Small intestine (tissue), 7 donors: ENCODE measurements around the gene VASN. TPM values are rescaled to one million over a fixed set of nuclear protein-coding genes. Genes with fewer than 3 reads are reported as not detected.

Experiments
- DNase-seq, 2 donors: peaks; one replicate each; pipeline versions ENCODE4 v3.0.0 to v3.0.0-alpha.2; 2013
- FAIRE-seq: peaks from 2 replicates; lab custom pipeline; 2012; peaks lifted over from hg19 to GRCh38; lab: Jason Lieb, UNC
- H3K27ac ChIP-seq, 3 donors: one replicate each; pipeline ENCODE4 v1.5.1; 2013; ENCODE audit warnings: low read length in 2 of 3, mild to moderate bottlenecking in 2 of 3, control low read depth in 1 of 3, inconsistent platforms in 1 of 3, low read depth in 1 of 3, moderate library complexity in 1 of 3
- H3K27me3 ChIP-seq, 3 donors: one replicate each; pipeline ENCODE4 v1.6.1; 2013; ENCODE audit warnings: low read length in 3 of 3, inconsistent platforms in 1 of 3; ENCODE audit not compliant: control insufficient read depth in 3 of 3, insufficient read depth in 3 of 3
- H3K36me3 ChIP-seq, 3 donors: one replicate each; pipeline ENCODE4 v1.6.1; 2013; ENCODE audit warnings: low read length in 3 of 3, inconsistent platforms in 1 of 3, low read depth in 1 of 3, mild to moderate bottlenecking in 1 of 3, moderate library complexity in 1 of 3; ENCODE audit not compliant: control insufficient read depth in 3 of 3, insufficient read depth in 2 of 3
- H3K4me1 ChIP-seq, 3 donors: one replicate each; pipeline ENCODE4 v1.6.1; 2013; ENCODE audit warnings: low read length in 2 of 3, inconsistent platforms in 1 of 3, low read depth in 1 of 3, mild to moderate bottlenecking in 1 of 3, moderate library complexity in 1 of 3; ENCODE audit not compliant: control insufficient read depth in 3 of 3, insufficient read depth in 2 of 3
- H3K4me3 ChIP-seq, 3 donors: one replicate each; pipeline ENCODE4 v1.5.1; 2013; ENCODE audit warnings: low read length in 3 of 3, control low read depth in 1 of 3, inconsistent platforms in 1 of 3, low read depth in 1 of 3, mild to moderate bottlenecking in 1 of 3, moderate library complexity in 1 of 3
- H3K9me3 ChIP-seq, 2 donors: one replicate each; pipeline ENCODE4 v1.6.1; 2013; ENCODE audit warnings: low read depth in 1 of 2, low read length in 1 of 2; ENCODE audit not compliant: control insufficient read depth in 2 of 2, insufficient read depth in 1 of 2
- WGBS, 3 donors: extraction: QIAGEN DNeasy Blood & Tissue Kit; methylation state at CpG; one replicate each; pipeline ENCODE4 v1.1.7; 2013; 5-methylcytosine and 5-hydroxymethylcytosine counted together
- polyA plus RNA-seq, 4 donors: library from polyadenylated mRNA; stranded (reverse) in 3 of 4; unstranded in 1 of 4; fragments of 200-250 nt in 3 of 4; fragments of 120-200 nt in 1 of 4; gene quantifications; one replicate each; pipeline versions ENCODE4 v1.2.1 to v1.2.3, GENCODE V29; 2013
- donor health status: healthy with polysubstance abuse.
- donor health status: control.
- donor health status: control.
- donor health status: Bipolar disorder and iron deficiency.
- donor health status: healthy.

The VASN gene
- polyA plus RNA-seq, 4 donors, result 0.45 to 11.4 (median 2.2) TPM

- peak in 1 of 2 donors; percentile 46 for DNase-seq
- H3K4me1 ChIP-seq, result peaks cover 0 to 24% (median 4%) of the 10 kb centered on the region in 3 donors
- H3K9me3 ChIP-seq, result no peaks in the 10 kb centered on the region
- H3K27ac ChIP-seq, result no peak overlapping the region
- H3K4me3 ChIP-seq, result no peak overlapping the region
- no peak for FAIRE-seq
- H3K36me3 ChIP-seq, result peaks cover 0 to 35% (median 0%) of the 10 kb centered on the region in 3 donors
- WGBS, 3 donors, result 76 to 83% (median 77%) methylated on average over 17 of the region's 17 CpGs
- no peaks in the 10 kb centered on the region for H3K27me3 ChIP-seq
These were observed 23.7 kb upstream of the VASN start for GRCh38 chr16:4347765-4348509.

- Histone ChIP-seq H3K27me3 (no peaks in the 10 kb centered on the region), H3K27ac (no peak overlapping the region), H3K9me3 (no peaks in the 10 kb centered on the region), H3K4me1 (peaks cover 0 to 24% (median 4%) of the 10 kb centered on the region in 3 donors), H3K4me3 (no peak overlapping the region), H3K36me3 (peaks cover 0 to 40% (median 0%) of the 10 kb centered on the region in 3 donors)
- FAIRE-seq (no peak), DNase-seq (no peak)
- WGBS, 3 donors, result 94 to 95% (median 95%) methylated on average over 5 of the region's 5 CpGs
These were observed 22.3 kb upstream of the VASN start for GRCh38 chr16:4349332-4349731.

GRCh38 chr16:4350365-4350786, 21.3 kb upstream of the VASN start:
- WGBS, 3 donors, result 27 to 30% (median 28%) methylated on average over 24 of the region's 24 CpGs
- peak overlapping the region; percentile 56 to 84 (median 62) for H3K4me3 ChIP-seq
- no peaks in the 10 kb centered on the region for H3K27me3 ChIP-seq
- H3K9me3 ChIP-seq, result no peaks in the 10 kb centered on the region
- DNase-seq (no peak), FAIRE-seq (no peak)
- peaks cover 0 to 41% (median 0%) of the 10 kb centered on the region in 3 donors for H3K36me3 ChIP-seq
- peaks cover 0 to 24% (median 4%) of the 10 kb centered on the region in 3 donors for H3K4me1 ChIP-seq
- peak overlapping the region; percentile 65 to 83 (median 73) for H3K27ac ChIP-seq

- peaks cover 0 to 21% (median 4%) of the 10 kb centered on the region in 3 donors for H3K4me1 ChIP-seq
- peaks cover 0 to 35% (median 0%) of the 10 kb centered on the region in 3 donors for H3K36me3 ChIP-seq
- DNase-seq (peak; percentile 90 to 97), FAIRE-seq (no peak)
- peak within 1 kb of the TSS; percentile 56 to 84 (median 62) for H3K4me3 ChIP-seq
- 0 to 1% (median 0%) methylated on average over 75 to 81 of the region's 81 CpGs for WGBS, 3 donors
- H3K9me3 ChIP-seq, result no peaks in the 10 kb centered on the region
- no peaks in the 10 kb centered on the region for H3K27me3 ChIP-seq
- H3K27ac ChIP-seq, result peak within 1 kb of the TSS; percentile 65 to 83 (median 73)
These were observed 20.6 kb upstream of the VASN start, which contains the start of gene PAM16 for GRCh38 chr16:4350787-4351659. Gene PAM16 (minus strand): TSS chr16:4351321. CDS start chr16:4351234, 87 bp downstream.

- FAIRE-seq (no peak), DNase-seq (no peak)
- Histone ChIP-seq H3K4me3 (no peak overlapping the region), H3K9me3 (no peaks in the 10 kb centered on the region), H3K27ac (no peak overlapping the region), H3K36me3 (peaks cover 0 to 40% (median 0%) of the 10 kb centered on the region in 3 donors), H3K4me1 (peaks cover 0 to 20% (median 4%) of the 10 kb centered on the region in 3 donors), H3K27me3 (no peaks in the 10 kb centered on the region)
- 72 to 81% (median 72%) methylated on average over 7 of the region's 7 CpGs for WGBS, 3 donors
These were observed 19.8 kb upstream of the VASN start for GRCh38 chr16:4351880-4352279.

GRCh38 chr16:4352843-4353242, 18.8 kb upstream of the VASN start:
- H3K4me3 ChIP-seq, result no peak overlapping the region
- peaks cover 0 to 44% (median 2%) of the 10 kb centered on the region in 3 donors for H3K36me3 ChIP-seq
- 89 to 91% (median 90%) methylated on average over 5 of the region's 5 CpGs for WGBS, 3 donors
- H3K9me3 ChIP-seq, result no peaks in the 10 kb centered on the region
- DNase-seq, result no peak
- H3K27ac ChIP-seq, result no peak overlapping the region
- H3K27me3 ChIP-seq, result no peaks in the 10 kb centered on the region
- FAIRE-seq, result no peak
- H3K4me1 ChIP-seq, result peaks cover 0 to 15% (median 4%) of the 10 kb centered on the region in 3 donors

GRCh38 chr16:4353675-4354074, 18.0 kb upstream of the VASN start:
- DNase-seq, result no peak
- no peak for FAIRE-seq
- 89 to 94% (median 90%) methylated on average over 4 of the region's 4 CpGs for WGBS, 3 donors
- Histone ChIP-seq H3K4me3 (no peak overlapping the region), H3K4me1 (peaks cover 0 to 9% (median 4%) of the 10 kb centered on the region in 3 donors), H3K9me3 (no peaks in the 10 kb centered on the region), H3K36me3 (peaks cover 0 to 47% (median 2%) of the 10 kb centered on the region in 3 donors), H3K27me3 (no peaks in the 10 kb centered on the region), H3K27ac (no peak overlapping the region)
